Type B pancreatic cell (in vitro differentiated cells): Measurements from ENCODE around the gene TAOK3. TPM values are rescaled to one million over a fixed set of nuclear protein-coding genes. Genes with fewer than 3 reads are reported as not detected.

ENCODE experiments used
- DNase-seq: peaks from one replicate; pipeline ENCODE4 v3.0.0; 2021; ENCODE audit warnings: mixed read lengths; ENCODE audit not compliant: unreplicated experiment; ENCODE audit errors: extremely low spot score
- H3K27ac Mint-ChIP-seq: 2 replicates; pipeline ENCODE4 v1.8.0; 2021; ENCODE audit warnings: mild to moderate bottlenecking, mixed read lengths
- H3K27me3 Mint-ChIP-seq: 2 replicates; pipeline ENCODE4 v1.8.0; 2021; ENCODE audit warnings: mixed read lengths
- H3K36me3 Mint-ChIP-seq: 2 replicates; pipeline ENCODE4 v1.8.0; 2021; ENCODE audit warnings: mixed read lengths
- H3K4me1 Mint-ChIP-seq: one replicate; pipeline ENCODE4 v1.8.0; 2021; ENCODE audit warnings: mixed read lengths; ENCODE audit not compliant: unreplicated experiment
- H3K4me3 Mint-ChIP-seq: 2 replicates; pipeline ENCODE4 v1.8.0; 2021; ENCODE audit warnings: mild to moderate bottlenecking, mixed read lengths
- H3K9me3 Mint-ChIP-seq: 2 replicates; pipeline ENCODE4 v1.8.0; 2021; ENCODE audit warnings: mixed read lengths
- CTCF ChIP-seq: fragments of 200-600 bp; sonication (generic); conservative IDR thresholded peaks from 2 replicates; pipeline ENCODE4 v1.5.0; 2021; ENCODE audit warnings: antibody characterized with exemption, mild to moderate bottlenecking
- total RNA-seq: library from RNA; stranded (reverse); gene quantifications from 2 replicates; pipeline ENCODE4 v1.2.1, GENCODE V29; 2021; ENCODE audit warnings: low replicate concordance

The TAOK3 gene
- total RNA-seq, 1 donor from 2014 or later, result 15.8 TPM

GRCh38 chr12:118271770-118272417, 100.8 kb downstream of the TAOK3 start:
- DNase-seq, result no peak
- Mint-ChIP-seq H3K9me3 (no peaks in the 10 kb centered on the region), H3K4me1 (no peaks in the 10 kb centered on the region), H3K27me3 (no peaks in the 10 kb centered on the region), H3K36me3 (no peaks in the 10 kb centered on the region), H3K27ac (peak overlapping the region; percentile 90), H3K4me3 (peak overlapping the region; percentile 67)
- no peak for TF ChIP-seq CTCF

GRCh38 chr12:118271183-118271582, 101.5 kb downstream of the TAOK3 start:
- TF ChIP-seq CTCF, result no peak
- Mint-ChIP-seq H3K4me1 (no peaks in the 10 kb centered on the region), H3K27ac (peak overlapping the region; percentile 90), H3K36me3 (no peaks in the 10 kb centered on the region), H3K27me3 (no peaks in the 10 kb centered on the region), H3K9me3 (no peaks in the 10 kb centered on the region), H3K4me3 (peak overlapping the region; percentile 12)
- DNase-seq, result no peak

- peak overlapping the region; percentile 9 for H3K27ac Mint-ChIP-seq
- TF ChIP-seq CTCF, result no peak
- H3K36me3 Mint-ChIP-seq, result no peaks in the 10 kb centered on the region
Measured at GRCh38 chr12:118269806-118270205, 102.9 kb downstream of the TAOK3 start.

GRCh38 chr12:118259079-118259478, 113.6 kb downstream of the TAOK3 start:
- no peaks in the 10 kb centered on the region for H3K27me3 Mint-ChIP-seq
- DNase-seq, result no peak
- peaks cover 4% of the 10 kb centered on the region for H3K36me3 Mint-ChIP-seq
- no peak overlapping the region for H3K27ac Mint-ChIP-seq
- no peak for TF ChIP-seq CTCF
- H3K9me3 Mint-ChIP-seq, result peaks cover 7% of the 10 kb centered on the region
- no peaks in the 10 kb centered on the region for H3K4me1 Mint-ChIP-seq
- H3K4me3 Mint-ChIP-seq, result no peak overlapping the region

More at GRCh38 chr12:118269806-118270205, 102.9 kb downstream of the TAOK3 start:
- DNase-seq, result no peak
- Mint-ChIP-seq H3K4me3 (no peak overlapping the region), H3K4me1 (no peaks in the 10 kb centered on the region), H3K9me3 (no peaks in the 10 kb centered on the region), H3K27me3 (no peaks in the 10 kb centered on the region)

- H3K4me3 Mint-ChIP-seq, result no peak overlapping the region
- H3K9me3 Mint-ChIP-seq, result peaks cover 7% of the 10 kb centered on the region
- no peak for TF ChIP-seq CTCF
- DNase-seq, result no peak
- no peak overlapping the region for H3K27ac Mint-ChIP-seq
- H3K36me3 Mint-ChIP-seq, result peaks cover 7% of the 10 kb centered on the region
- H3K27me3 Mint-ChIP-seq, result no peaks in the 10 kb centered on the region
- H3K4me1 Mint-ChIP-seq, result no peaks in the 10 kb centered on the region
Measured at GRCh38 chr12:118256352-118256751, 116.4 kb downstream of the TAOK3 start.
